ENCODE measurements around the gene CHST3.

DNA sequence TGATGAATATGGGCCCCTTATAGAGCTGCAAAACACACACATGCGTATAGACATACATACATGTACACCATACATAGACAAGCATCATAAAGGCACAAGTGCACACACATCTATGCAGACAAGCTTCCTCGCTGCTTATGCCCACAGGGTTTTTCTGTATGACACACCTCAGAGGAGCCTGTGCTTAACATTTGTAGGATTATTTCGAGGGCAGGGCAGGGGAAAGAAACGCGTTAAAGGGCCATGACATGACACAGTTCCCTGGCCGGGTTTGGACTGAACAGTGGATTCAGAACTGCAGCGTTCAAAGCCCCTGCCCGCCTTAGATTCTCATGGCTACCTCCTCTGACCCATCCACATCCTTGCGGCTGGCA is 44.8 kb downstream of the CHST3 start:
- TF ChIP-seq, protein P1, sequence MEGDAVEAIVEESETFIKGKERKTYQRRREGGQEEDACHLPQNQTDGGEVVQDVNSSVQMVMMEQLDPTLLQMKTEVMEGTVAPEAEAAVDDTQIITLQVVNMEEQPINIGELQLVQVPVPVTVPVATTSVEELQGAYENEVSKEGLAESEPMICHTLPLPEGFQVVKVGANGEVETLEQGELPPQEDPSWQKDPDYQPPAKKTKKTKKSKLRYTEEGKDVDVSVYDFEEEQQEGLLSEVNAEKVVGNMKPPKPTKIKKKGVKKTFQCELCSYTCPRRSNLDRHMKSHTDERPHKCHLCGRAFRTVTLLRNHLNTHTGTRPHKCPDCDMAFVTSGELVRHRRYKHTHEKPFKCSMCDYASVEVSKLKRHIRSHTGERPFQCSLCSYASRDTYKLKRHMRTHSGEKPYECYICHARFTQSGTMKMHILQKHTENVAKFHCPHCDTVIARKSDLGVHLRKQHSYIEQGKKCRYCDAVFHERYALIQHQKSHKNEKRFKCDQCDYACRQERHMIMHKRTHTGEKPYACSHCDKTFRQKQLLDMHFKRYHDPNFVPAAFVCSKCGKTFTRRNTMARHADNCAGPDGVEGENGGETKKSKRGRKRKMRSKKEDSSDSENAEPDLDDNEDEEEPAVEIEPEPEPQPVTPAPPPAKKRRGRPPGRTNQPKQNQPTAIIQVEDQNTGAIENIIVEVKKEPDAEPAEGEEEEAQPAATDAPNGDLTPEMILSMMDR (conservative IDR thresholded peaks at IDR 0.05; ENCODE audit: low read depth, low read length): no peak
- TF ChIP-seq EZH2 (IDR thresholded peaks at IDR 0.05; ENCODE audit: borderline replicate concordance, low read depth, low read length, poor library complexity, severe bottlenecking): no peak

All from A673 (cell line).